GM12878 (cell line): Measurements from ENCODE around the gene DNASE1L3. TPM values are rescaled to one million over a fixed set of nuclear protein-coding genes. Genes with fewer than 3 reads are reported as not detected.

ENCODE experiments used
- ATAC-seq: fragments of 200-7000 bp; cut with Tn5 transposase; 3 replicates; pipeline ENCODE4 v1.9.1; 2020; ENCODE audit warnings: mild to moderate bottlenecking, moderate library complexity
- BruUV-seq: library from RNA; stranded (reverse); fragments of 400-500 nt; replicated peaks from 2 replicates; lab custom pipeline; 2021; lab: Mats Ljungman, UMichigan
- CTCF ChIA-PET: fragments of 300-600 bp; sonication (Branson Sonifier 250); formaldehyde crosslinking; extraction: SDS; loops from one replicate; lab custom pipeline; 2021; ENCODE audit warnings: inconsistent platforms; lab: Yijun Ruan, JAX
- POLR2A ChIA-PET: fragments of 350-600 bp; formaldehyde crosslinking; extraction: SDS; loops from one replicate; lab custom pipeline; 2021; ENCODE audit warnings: inconsistent platforms; lab: Charles Lee
- RAD21 ChIA-PET: fragments of 300-600 bp; sonication (Branson Sonifier 250); formaldehyde crosslinking; loops from one replicate; lab custom pipeline; 2023; ENCODE audit warnings: antibody characterized with exemption; ENCODE audit not compliant: unreplicated experiment; lab: Charles Lee
- SMC1A ChIA-PET: fragments of 300-600 bp; sonication (Branson Sonifier 250); formaldehyde crosslinking; loops from one replicate; lab custom pipeline; 2023; ENCODE audit not compliant: unreplicated experiment, uncharacterized antibody; lab: Charles Lee
- DNase-seq: peaks from one replicate; pipeline ENCODE4 v3.0.0-alpha.2; 2011; ENCODE audit warnings: low read depth, low spot score
- FAIRE-seq: peaks from 3 replicates; lab custom pipeline; 2011; peaks lifted over from hg19 to GRCh38; lab: Jason Lieb, UNC
- H2AFZ ChIP-seq: 2 replicates; pipeline ENCODE4 v1.6.0; 2011; ENCODE audit warnings: low read depth, low read length, control low read depth; ENCODE audit not compliant: control insufficient read depth
- H3K27ac ChIP-seq: 2 replicates; pipeline ENCODE4 v1.5.1; 2011; ENCODE audit warnings: control low read depth; ENCODE audit not compliant: control insufficient read depth, insufficient read depth
- H3K27me3 ChIP-seq, 2 experiments: replicated peaks in 1 of 2; 2 replicates each; pipeline versions ENCODE4 v1.6.0 to v1.6.1; 2011; ENCODE audit warnings: low read length in 1 of 2; ENCODE audit not compliant: control insufficient read depth in 2 of 2, insufficient read depth in 2 of 2
- H3K36me3 ChIP-seq, 2 experiments: 2 replicates each; pipeline ENCODE4 v1.5.1; 2011; ENCODE audit warnings: low read length in 1 of 2; ENCODE audit not compliant: control insufficient read depth in 2 of 2, insufficient read depth in 2 of 2
- H3K4me1 ChIP-seq: 2 replicates; pipeline ENCODE4 v1.6.1; 2011; ENCODE audit warnings: mild to moderate bottlenecking, low read length, moderate library complexity, mixed read lengths; ENCODE audit not compliant: control insufficient read depth, insufficient read depth
- H3K4me2 ChIP-seq: 2 replicates; pipeline ENCODE4 v1.6.0; 2011; ENCODE audit warnings: control low read depth; ENCODE audit not compliant: control insufficient read depth, insufficient read depth
- H3K4me3 ChIP-seq: fragments of 200-600 bp; sonication (generic); 2 replicates; pipeline ENCODE4 v1.5.1; 2016
- H3K79me2 ChIP-seq: 2 replicates; pipeline ENCODE4 v1.6.0; 2011; ENCODE audit warnings: low read length; ENCODE audit not compliant: control insufficient read depth, insufficient read depth
- H3K9ac ChIP-seq: 2 replicates; pipeline ENCODE4 v1.8.0; 2011; ENCODE audit warnings: low read length, control low read depth, mixed read lengths; ENCODE audit not compliant: control insufficient read depth, insufficient read depth
- H3K9me3 ChIP-seq: replicated peaks from 3 replicates; pipeline ENCODE4 v1.5.1; 2011; ENCODE audit warnings: mild to moderate bottlenecking, low read length; ENCODE audit not compliant: control insufficient read depth, insufficient read depth
- H4K20me1 ChIP-seq: 2 replicates; pipeline ENCODE4 v1.6.0; 2011; ENCODE audit not compliant: control insufficient read depth, insufficient read depth
- ATF3 ChIP-seq: IDR thresholded peaks from 2 replicates; pipeline ENCODE4 v1.6.1; 2011; ENCODE audit warnings: low read depth, mild to moderate bottlenecking, low read length, moderate library complexity, borderline replicate concordance; ENCODE audit errors: extremely low read depth
- BHLHE40 ChIP-seq, 2 experiments: fragments of 450-650 bp in 1 of 2; IDR thresholded peaks; 2 replicates each; pipeline ENCODE4 v1.6.1; 2011 to 2017; ENCODE audit warnings: low read depth in 2 of 2, borderline replicate concordance in 1 of 2, improper control_type of control experiment in 1 of 2, low read length in 1 of 2, mild to moderate bottlenecking in 1 of 2
- CEBPB ChIP-seq, 2 experiments: fragments of 150-350 bp in 1 of 2; IDR thresholded peaks; 2 replicates each; pipeline ENCODE4 v1.6.1; 2012 to 2014; ENCODE audit warnings: low read depth in 2 of 2, low read length in 2 of 2, borderline replicate concordance in 1 of 2, inconsistent platforms in 1 of 2
- E2F8 ChIP-seq: fragments of 450-650 bp; IDR thresholded peaks from 2 replicates; pipeline ENCODE4 v1.6.1; 2018; ENCODE audit warnings: mild to moderate bottlenecking, low read depth, moderate library complexity; ENCODE audit not compliant: partially characterized antibody
- LARP7 ChIP-seq: fragments of 450-650 bp; IDR thresholded peaks from 2 replicates; pipeline ENCODE4 v1.6.1; 2017; ENCODE audit warnings: mild to moderate bottlenecking
- PBX3 ChIP-seq: IDR thresholded peaks from 2 replicates; pipeline ENCODE4 v1.6.1; 2011; ENCODE audit warnings: mild to moderate bottlenecking, low read depth, low read length, moderate library complexity; ENCODE audit not compliant: insufficient replicate concordance
- POU2F2 ChIP-seq: IDR thresholded peaks from 3 replicates; pipeline ENCODE4 v1.6.1; 2011; ENCODE audit warnings: low read depth, mild to moderate bottlenecking, low read length, borderline replicate concordance
- TBL1XR1 ChIP-seq: IDR thresholded peaks from 2 replicates; pipeline ENCODE4 v1.6.1; 2012; ENCODE audit warnings: low read depth, low read length, improper control_type of control experiment
- YY1 ChIP-seq: IDR thresholded peaks from 2 replicates; pipeline ENCODE4 v1.6.1; 2011; ENCODE audit warnings: low read depth, mild to moderate bottlenecking, low read length
- ZNF687 ChIP-seq: fragments of 450-650 bp; IDR thresholded peaks from 2 replicates; pipeline ENCODE4 v1.6.1; 2017; ENCODE audit warnings: mild to moderate bottlenecking, moderate library complexity
- WGBS: methylation state at CpG from one replicate; pipeline ENCODE4 v1.1.6; 2016; ENCODE audit warnings: low lambda C conversion rate; ENCODE audit not compliant: insufficient replicate concordance, insufficient coverage; ENCODE audit errors: missing lambda C conversion rate; 5-methylcytosine and 5-hydroxymethylcytosine counted together
- in situ Hi-C: fragments of 300-500 bp; cut with MboI; formaldehyde crosslinking; loops from 9 replicates; pipeline ENCODE4 v1.14.3; 2018; ENCODE audit warnings: mixed read lengths
- intact Hi-C: fragments of 100-400 bp; cut with micrococcal nuclease; formaldehyde crosslinking; loops from one replicate; pipeline ENCODE4 v1.14.2; 2022; ENCODE audit not compliant: unreplicated experiment
- polyA plus RNA-seq, 11 experiments: library from polyadenylated mRNA; depleted of rRNA in 4 of 11; unstranded in 6 of 11; stranded (reverse) in 5 of 11; fragments of >200 nt; fragmentation: Nextera tagmentation in 4 of 11; fragmentation: Illumina TruSeq in 1 of 11; extraction: Ambion mirVana in 4 of 11; extraction: Trizol in 1 of 11; gene quantifications; 1 replicate in 1 of 11; 2 replicates in 10 of 11; pipeline versions ENCODE4 v1.2.1 to v1.2.3, GENCODE V29; 2011 to 2016; ENCODE audit warnings: inconsistent platforms in 2 of 11, missing spikeins in 2 of 11, low read depth in 1 of 11
- total RNA-seq, 4 experiments: library from RNA; depleted of rRNA in 3 of 4; stranded (reverse); fragments of >200 nt in 3 of 4; fragmentation: Illumina TruSeq in 1 of 4; extraction: Trizol in 1 of 4; gene quantifications; 2 replicates each; pipeline versions ENCODE4 v1.2.1 to v1.2.3, GENCODE V29; 2013 to 2021
- TF ChIP-seq, protein P1 (sequence below): fragments of 450-650 bp; conservative IDR thresholded peaks from 2 replicates; pipeline ENCODE4 v1.6.1; 2017; ENCODE audit warnings: mild to moderate bottlenecking, moderate library complexity

The DNASE1L3 gene
- total and polyA plus RNA-seq, 10 of the 15 experiments (the other 5 are each of a cell fraction or from before 2014, with no cell fraction given): 3.2 to 72.1 (median 6.3) TPM

GRCh38 chr3:58158442-58159153 lies 52.2 kb downstream of the DNASE1L3 start:
- RAD21 ChIA-PET: interaction anchor here (0.8 kb wide), 1 partner anchor 151 kb away, joined by 3 read pairs; the partner anchor contains the start of gene FLNB
- TF ChIP-seq PBX3: no peak
- TF ChIP-seq CEBPB (IDR thresholded peaks at IDR 0.05; ENCODE audit: borderline replicate concordance in 1 of 2, low read depth in 2 of 2, low read length in 2 of 2): no peak
- TF ChIP-seq ZNF687: no peak
- no peak for TF ChIP-seq ATF3
- no peak for TF ChIP-seq POU2F2
- no peak for TF ChIP-seq BHLHE40 (IDR thresholded peaks at IDR 0.05; ENCODE audit: borderline replicate concordance in 1 of 2, low read depth in 2 of 2, low read length in 1 of 2)
- TF ChIP-seq YY1: no peak
- TF ChIP-seq TBL1XR1: no peak
- TF ChIP-seq, protein P1, sequence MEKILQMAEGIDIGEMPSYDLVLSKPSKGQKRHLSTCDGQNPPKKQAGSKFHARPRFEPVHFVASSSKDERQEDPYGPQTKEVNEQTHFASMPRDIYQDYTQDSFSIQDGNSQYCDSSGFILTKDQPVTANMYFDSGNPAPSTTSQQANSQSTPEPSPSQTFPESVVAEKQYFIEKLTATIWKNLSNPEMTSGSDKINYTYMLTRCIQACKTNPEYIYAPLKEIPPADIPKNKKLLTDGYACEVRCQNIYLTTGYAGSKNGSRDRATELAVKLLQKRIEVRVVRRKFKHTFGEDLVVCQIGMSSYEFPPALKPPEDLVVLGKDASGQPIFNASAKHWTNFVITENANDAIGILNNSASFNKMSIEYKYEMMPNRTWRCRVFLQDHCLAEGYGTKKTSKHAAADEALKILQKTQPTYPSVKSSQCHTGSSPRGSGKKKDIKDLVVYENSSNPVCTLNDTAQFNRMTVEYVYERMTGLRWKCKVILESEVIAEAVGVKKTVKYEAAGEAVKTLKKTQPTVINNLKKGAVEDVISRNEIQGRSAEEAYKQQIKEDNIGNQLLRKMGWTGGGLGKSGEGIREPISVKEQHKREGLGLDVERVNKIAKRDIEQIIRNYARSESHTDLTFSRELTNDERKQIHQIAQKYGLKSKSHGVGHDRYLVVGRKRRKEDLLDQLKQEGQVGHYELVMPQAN: no peak
- no peak for TF ChIP-seq LARP7
- TF ChIP-seq E2F8: no peak

More at GRCh38 chr3:58158442-58159153, 52.2 kb downstream of the DNASE1L3 start:
- H3K27ac ChIP-seq: no peak overlapping the region
- WGBS: 49% methylated on average over 7 of the region's 7 CpGs
- no peaks in the 10 kb centered on the region for H3K79me2 ChIP-seq
- BruUV-seq: no TSS peak
- no peak overlapping the region for H3K4me2 ChIP-seq
- in situ Hi-C loops (no loop called here), intact Hi-C loops (no loop called here)
- no peaks in the 10 kb centered on the region for H4K20me1 ChIP-seq
- ChIA-PET POLR2A (no interaction called here), CTCF (interaction anchor here (0.9 to 3.5 kb wide), 4 partner anchors 9 to 151 kb away, joined by 3 to 22 read pairs (median 4); no protein-coding TSS in a partner anchor), SMC1A (interaction anchor here (0.5 to 1.4 kb wide), 3 partner anchors 146 to 151 kb away, joined by 3 read pairs; no protein-coding TSS in a partner anchor)
- no peak for ATAC-seq
- H2AFZ ChIP-seq: no peak overlapping the region
- H3K27me3 ChIP-seq: no peaks in the 10 kb centered on the region
- no peaks in the 10 kb centered on the region for H3K4me1 ChIP-seq
- H3K4me3 ChIP-seq: no peak overlapping the region
- no peak overlapping the region for H3K9ac ChIP-seq
- no peak for FAIRE-seq
- peaks cover 6% of the 10 kb centered on the region in 2 experiments; a peak in 3 of 4 replicates for H3K36me3 ChIP-seq
- no peaks in the 10 kb centered on the region for H3K9me3 ChIP-seq
- DNase-seq: no peak
